Umbilical cord (tissue), 2 donors: ENCODE data around the gene GPATCH3. TPM values are rescaled to one million over a fixed set of nuclear protein-coding genes. Genes with fewer than 3 reads are reported as not detected.
"Not testable (repeated sequence)": the region's sequence is repeated elsewhere in the genome, so short reads cannot be mapped to it uniquely, and the experiment has no call there.

Experiments
- DNase-seq: peaks from one replicate; pipeline ENCODE4 v3.0.0-alpha.2; 2015; ENCODE audit warnings: low spot score
- total RNA-seq: library from RNA; depleted of rRNA; stranded (reverse); fragments of >200 nt; gene quantifications from one replicate; pipeline ENCODE4 v1.2.3, GENCODE V29; 2014; ENCODE audit warnings: low replicate concordance; ENCODE audit not compliant: insufficient read depth

The GPATCH3 gene, protein sequence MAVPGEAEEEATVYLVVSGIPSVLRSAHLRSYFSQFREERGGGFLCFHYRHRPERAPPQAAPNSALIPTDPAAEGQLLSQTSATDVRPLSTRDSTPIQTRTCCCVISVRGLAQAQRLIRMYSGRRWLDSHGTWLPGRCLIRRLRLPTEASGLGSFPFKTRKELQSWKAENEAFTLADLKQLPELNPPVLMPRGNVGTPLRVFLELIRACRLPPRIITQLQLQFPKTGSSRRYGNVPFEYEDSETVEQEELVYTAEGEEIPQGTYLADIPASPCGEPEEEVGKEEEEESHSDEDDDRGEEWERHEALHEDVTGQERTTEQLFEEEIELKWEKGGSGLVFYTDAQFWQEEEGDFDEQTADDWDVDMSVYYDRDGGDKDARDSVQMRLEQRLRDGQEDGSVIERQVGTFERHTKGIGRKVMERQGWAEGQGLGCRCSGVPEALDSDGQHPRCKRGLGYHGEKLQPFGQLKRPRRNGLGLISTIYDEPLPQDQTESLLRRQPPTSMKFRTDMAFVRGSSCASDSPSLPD
- 5.3 TPM for total RNA-seq

- DNase-seq: peak; percentile 94
These were observed at the start of gene GPATCH3 for GRCh38 chr1:26900001-26900814. Gene GPATCH3 (minus strand): TSS chr1:26900467. CDS start chr1:26900442, 25 bp downstream.

DNA sequence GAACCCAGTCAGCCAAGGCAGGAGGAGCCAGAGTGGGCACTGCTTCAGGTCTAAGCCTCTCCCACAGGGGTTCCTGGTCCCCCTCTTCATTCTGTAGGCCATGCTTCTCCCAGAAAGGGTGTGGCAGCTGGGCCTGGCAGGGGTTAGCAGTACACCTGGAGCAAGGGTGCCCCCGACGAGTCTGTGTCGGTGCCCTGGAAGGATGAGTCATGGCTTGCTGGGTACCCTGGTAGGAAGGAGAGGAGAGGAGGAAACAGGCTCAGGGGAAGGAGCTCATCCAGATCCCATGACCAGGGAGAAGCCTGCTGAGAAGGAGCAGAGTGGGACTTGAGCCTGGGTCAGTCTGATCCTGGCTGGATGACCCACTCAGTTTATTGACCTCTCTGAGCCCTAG, 49.7 kb upstream of the GPATCH3 start:
- DNase-seq: no peak

- peak; percentile 35 for DNase-seq
These were observed 49.1 kb upstream of the GPATCH3 start for GRCh38 chr1:26949266-26949925.

DNA sequence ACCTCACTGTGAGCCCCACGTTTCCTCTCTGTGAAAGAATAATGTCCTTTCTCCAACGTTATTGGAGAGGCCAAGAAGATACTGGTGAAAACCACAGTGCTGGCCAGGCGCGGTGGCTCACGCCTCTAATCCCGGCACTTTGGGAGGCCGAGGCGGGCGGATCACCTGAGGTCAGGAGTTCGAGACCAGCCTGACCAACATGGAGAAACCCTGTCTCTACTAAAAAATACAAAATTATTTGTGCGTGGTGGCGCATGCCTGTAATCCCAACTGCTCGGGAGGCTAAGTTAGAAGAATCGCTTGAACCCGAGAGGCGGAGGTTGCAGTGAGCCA, 48.4 kb upstream of the GPATCH3 start:
- not testable (repeated sequence) for DNase-seq

DNA sequence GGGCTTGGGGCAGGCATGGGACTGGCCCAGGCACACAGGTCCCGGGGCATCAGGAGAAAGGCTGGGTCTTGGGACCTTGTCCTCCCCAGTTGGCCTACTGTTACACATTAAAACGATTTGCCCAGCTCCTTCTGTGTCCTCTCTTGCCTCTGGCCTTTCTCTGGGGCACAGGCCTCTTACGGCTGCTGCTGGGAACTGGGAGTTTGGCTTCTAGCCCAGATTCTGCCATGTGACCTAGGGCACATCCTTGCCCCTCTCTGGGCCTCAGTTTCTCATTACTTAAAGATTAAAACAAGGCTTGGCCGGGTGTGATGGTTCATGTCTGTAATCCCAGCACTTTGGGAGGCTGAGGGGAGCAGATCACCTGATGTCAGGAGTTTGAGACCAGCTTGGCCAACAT, 46.0 kb upstream of the GPATCH3 start:
- no peak for DNase-seq

GRCh38 chr1:26945728-26946127, 45.5 kb upstream of the GPATCH3 start:
- no peak for DNase-seq

DNA sequence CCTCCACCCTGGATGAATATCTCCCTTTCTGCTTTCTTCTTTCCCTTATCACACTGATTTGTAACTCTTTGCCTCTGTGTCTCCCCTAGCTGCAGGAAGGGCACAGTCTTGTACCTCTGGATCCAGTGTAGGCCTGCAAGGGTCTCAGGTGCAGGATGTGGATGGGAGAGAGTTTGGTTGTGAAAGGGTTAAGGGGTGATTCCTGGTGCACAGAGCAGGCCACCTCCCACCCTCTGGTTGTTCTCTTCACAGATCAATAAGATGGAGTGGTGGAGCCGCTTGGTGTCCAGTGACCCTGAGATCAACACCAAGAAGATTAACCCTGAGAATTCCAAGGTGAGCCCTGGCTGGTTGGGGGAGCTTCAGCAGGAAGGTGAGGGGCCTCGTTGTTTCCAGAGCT, 44.9 kb upstream of the GPATCH3 start:
- no peak for DNase-seq

DNA sequence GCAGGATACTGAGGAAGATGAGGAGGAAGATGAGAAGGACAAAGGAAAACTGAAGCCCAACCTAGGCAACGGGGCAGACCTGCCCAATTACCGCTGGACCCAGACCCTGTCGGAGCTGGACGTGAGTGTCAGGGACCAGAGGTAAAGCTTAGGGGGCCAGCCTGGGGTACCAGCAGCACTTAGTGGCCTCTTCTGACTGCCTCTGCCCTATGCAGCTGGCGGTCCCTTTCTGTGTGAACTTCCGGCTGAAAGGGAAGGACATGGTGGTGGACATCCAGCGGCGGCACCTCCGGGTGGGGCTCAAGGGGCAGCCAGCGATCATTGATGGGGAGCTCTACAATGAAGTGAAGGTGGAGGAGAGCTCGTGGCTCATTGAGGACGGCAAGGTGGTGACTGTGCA, 42.4 kb upstream of the GPATCH3 start:
- DNase-seq: no peak

DNA sequence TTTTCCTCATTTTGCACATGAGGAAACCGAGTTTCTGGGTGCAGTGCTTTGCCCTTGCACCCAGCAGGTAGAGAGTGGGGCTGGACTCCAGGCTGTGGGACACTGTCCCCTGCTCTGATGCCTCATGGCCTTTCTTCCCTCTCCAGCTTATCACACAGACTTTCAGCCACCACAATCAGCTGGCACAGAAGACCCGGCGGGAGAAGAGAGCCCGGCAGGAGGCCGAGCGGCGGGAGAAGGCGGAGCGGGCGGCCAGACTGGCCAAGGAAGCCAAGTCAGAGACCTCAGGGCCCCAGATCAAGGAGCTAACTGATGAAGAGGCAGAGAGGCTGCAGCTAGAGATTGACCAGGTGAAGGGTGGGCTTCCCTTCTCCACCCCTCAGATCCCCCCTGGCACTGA, 41.0 kb upstream of the GPATCH3 start:
- DNase-seq: no peak

GRCh38 chr1:26938659-26939025, 38.4 kb upstream of the GPATCH3 start:
- no peak for DNase-seq

DNA sequence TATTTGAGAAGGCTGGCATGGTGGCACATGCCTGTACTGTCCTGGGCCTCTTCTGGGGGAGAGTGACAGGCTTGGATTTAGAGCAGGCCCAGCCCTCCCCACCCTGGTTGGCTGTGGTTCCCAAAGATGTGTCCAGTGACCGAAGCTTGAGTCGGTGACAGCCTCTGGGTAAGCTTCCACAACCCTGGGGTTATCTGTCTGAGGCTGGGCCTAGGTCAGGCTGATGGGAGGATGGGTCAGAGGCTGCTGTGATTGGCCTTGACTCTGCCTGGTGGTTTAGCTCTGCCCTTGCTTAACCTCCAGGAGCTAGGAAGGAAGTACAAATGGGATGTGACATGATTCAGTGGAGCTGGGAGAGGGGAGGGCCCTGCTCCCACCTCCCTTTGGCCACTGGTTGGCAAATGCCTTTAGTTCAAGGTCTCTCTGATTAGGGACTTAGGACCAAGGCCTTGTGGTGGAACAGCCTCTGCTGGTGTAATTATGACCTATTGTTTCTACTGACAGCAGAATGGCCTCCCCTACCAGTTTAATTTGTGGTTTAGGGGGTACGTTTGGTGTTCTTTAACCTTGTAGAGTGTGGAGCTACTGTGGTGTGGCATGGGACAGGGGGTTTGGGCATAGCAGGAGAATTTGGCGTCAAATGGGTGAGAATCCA, 37.9 kb upstream of the GPATCH3 start:
- DNase-seq: no peak

DNA sequence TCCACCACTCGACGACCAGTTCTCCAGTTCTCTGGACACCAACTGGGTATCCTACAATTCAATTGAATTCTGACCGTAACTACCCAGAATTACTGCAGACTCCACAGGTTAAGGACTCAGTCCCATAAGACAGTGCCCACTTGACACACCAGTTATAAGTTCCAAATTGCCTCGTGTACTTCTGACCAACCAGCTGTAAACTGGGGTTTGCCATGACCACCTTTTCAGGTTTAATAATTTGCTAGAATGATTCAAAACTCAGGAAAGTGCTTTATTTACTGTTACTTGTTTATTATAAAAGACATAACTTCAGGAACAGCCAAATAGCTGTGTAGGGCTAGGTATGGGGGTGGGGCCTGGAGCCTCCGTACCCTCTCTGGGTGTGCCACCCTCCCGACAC, 36.6 kb upstream of the GPATCH3 start:
- no peak for DNase-seq

DNA sequence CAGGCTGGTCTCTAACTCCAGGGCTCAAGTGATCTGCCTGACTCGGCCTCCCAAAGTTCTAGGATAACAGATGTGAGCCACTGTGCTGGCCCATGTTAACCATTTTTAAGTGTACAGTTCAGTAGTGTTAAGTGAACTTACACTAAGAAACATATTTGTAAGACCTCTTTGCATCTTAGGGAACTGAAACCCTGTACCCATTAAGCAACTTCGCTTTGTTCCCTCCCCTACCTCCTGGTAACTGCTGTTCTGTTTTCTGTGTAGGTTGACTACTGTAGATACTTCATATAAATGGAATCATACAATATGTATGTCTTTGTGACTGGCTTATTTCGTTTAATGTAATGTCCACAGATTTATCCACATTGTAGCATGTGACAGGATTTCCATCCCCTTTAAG, 32.3 kb upstream of the GPATCH3 start:
- no peak for DNase-seq

DNA sequence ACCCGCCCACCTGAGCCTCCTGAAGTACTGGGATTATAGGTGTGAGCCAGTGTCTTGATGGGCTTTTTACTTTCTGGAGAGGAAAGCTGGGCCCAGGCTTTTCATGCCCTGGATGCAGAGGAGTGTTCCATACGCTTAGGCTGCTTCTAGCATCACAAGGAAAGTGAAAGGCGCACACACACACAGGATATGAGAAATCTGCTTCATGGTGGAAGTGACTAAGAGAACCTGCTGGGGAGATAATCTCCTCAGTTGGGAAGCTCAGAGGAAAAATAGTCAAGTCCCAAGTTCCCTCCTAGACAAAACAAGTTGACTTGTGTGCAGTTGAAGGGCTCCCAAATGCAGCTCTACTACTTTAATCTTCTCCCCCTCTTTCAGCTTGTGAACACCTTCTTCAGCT, 23.4 kb upstream of the GPATCH3 start:
- no peak for DNase-seq

DNA sequence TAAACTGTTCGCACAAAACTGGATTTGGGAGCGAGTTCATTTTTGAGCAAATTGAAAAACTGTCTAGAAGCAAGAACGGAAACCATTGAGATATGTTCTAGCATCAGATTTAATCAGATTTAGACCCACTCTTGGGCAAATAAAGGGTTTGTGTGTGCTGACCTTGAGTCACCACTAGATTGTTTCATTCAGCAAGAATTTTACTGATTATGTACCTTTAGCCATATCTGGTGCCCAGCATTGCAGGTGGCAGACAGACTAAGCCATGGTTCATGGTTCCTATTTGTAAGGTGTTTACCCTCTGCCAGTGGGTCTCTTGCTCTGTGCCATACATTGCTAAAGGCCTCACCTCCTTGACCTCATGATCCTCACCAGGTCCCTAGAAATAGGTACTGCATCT, 22.6 kb upstream of the GPATCH3 start:
- DNase-seq: no peak

GRCh38 chr1:26922431-26922729, 22.1 kb upstream of the GPATCH3 start:
- DNase-seq: no peak

DNA sequence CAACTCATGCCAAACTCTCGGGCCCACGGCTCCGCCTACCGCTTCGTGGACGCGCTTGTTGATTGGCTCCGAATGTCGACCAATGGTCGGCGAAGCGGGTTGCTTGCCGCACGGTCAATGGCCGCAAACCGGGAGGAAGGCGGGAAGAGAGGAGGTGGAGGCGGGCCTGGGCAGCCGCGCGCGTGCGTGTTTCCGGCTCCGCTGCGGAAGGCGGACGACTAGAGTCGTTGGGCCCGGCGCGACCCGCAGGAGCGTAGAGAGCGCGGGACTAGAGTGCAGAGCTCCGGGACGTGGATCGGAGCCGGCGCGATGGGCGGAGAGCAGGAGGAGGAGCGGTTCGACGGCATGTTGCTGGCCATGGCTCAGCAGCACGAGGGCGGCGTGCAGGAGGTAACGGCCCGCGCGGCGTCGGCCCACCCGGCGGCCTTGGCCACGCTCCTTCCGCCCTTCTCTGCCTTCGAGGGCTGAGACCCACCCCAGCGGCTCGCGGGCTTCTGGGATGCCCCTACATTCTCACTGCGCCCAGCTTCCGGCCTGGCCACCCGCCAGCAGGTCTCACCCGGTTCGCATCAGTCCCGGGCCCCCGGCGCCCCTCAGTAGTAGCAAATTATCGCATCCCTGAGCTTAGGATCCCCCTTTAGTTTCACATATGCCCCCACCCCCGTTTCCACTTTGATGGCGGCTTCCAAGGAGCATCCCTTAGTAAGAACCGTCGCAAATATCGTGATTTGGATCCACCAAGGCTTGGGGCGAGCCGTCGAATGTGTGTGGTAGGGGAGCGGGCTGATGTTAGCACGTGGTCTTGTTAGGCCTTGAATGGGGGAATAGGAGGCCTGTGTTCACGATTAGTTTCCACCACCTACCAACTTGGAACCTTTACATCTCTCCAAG, 21.5 kb upstream of the GPATCH3 start, which contains the start of gene NUDC:
Gene NUDC (plus strand): TSS at position 204 of the 891 bp plus-strand sequence. CDS start 106 bp downstream, at position 310.
- DNase-seq: peak; percentile 99

DNA sequence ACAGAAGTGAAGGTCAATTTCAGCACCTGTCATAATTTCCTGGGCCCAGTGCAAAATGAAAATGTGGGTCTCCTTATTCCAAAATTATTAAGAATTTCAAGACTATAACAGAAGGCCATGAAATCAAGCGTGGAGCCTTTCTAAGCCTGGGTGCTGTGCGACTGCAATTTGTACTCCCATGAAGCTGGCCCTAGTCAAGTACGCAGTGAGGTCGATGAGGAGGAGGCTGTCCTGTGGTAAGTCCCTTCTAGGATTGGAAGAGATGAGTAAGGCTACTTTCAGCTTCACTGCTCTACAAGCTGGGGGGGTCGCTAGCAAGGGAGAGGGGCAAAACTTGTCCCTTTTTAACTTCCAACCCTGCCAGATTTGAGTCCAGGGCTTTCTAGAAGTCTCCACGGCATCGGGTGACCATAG, 20.9 kb upstream of the GPATCH3 start:
- DNase-seq: no peak

DNA sequence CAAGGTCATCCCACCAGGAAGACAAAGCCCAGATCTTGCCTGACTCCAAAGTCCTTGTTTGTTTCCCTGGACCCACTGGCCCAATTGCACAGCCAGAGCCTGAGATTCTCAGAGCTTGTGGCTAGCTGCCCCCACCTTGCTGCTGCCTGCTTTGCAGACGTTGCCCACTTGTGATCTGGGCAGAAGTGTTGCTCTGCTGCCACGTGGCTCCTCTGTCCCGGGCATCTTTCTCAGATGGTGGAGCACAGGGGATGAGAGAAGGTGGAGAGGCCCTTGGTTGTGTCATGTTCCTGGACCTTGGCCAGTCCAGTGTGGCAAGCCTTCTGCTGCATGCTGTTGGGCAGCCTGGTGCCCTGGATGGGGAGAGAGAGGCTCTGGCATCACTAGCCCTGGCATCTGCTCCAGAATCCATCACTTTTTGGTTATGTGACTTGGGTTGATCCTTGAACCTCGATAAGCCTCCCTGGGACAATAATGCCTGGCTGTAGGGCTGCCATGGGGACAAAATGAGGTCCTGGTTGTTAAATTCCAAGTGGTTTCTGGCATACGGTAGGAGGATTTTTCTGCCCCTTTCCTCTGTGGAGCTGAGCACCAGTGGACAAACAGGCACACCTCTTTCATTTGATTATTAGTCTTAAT, 15.1 kb upstream of the GPATCH3 start:
- DNase-seq: no peak
